KMS-11 (cell line): Measurements from ENCODE around the gene SALL1.

Experiments
- H2AFZ ChIP-seq: fragments of 200-600 bp; sonication (generic); 2 replicates; pipeline ENCODE4 v1.6.1; 2016; ENCODE audit warnings: antibody characterized with exemption, mixed run types, low read depth
- H3K27ac ChIP-seq: fragments of 200-600 bp; sonication (generic); 2 replicates; pipeline ENCODE4 v1.6.1; 2016; ENCODE audit warnings: mild to moderate bottlenecking, mixed run types
- H3K27me3 ChIP-seq: fragments of 200-600 bp; sonication (generic); 2 replicates; pipeline ENCODE4 v1.6.1; 2017; ENCODE audit warnings: mild to moderate bottlenecking, low read depth, mixed run types, moderate library complexity; ENCODE audit not compliant: insufficient read depth
- H3K36me3 ChIP-seq: fragments of 200-600 bp; sonication (generic); 2 replicates; pipeline ENCODE4 v1.6.1; 2017; ENCODE audit warnings: mild to moderate bottlenecking, mixed run types; ENCODE audit not compliant: insufficient read depth
- H3K4me1 ChIP-seq: fragments of 200-600 bp; sonication (generic); 2 replicates; pipeline ENCODE4 v1.6.1; 2016; ENCODE audit warnings: mild to moderate bottlenecking, low read depth, mixed run types; ENCODE audit not compliant: poor library complexity, severe bottlenecking
- H3K4me2 ChIP-seq: fragments of 200-600 bp; sonication (generic); 2 replicates; pipeline ENCODE4 v1.7.0; 2016; ENCODE audit warnings: mild to moderate bottlenecking, mixed run types
- H3K4me3 ChIP-seq: fragments of 200-600 bp; sonication (generic); IDR thresholded peaks from 2 replicates; pipeline ENCODE4 v1.6.1; 2017; ENCODE audit warnings: low read depth, low read length, mixed read lengths; ENCODE audit not compliant: insufficient read depth
- H3K79me2 ChIP-seq: fragments of 200-600 bp; sonication (generic); 2 replicates; pipeline ENCODE4 v1.6.1; 2016; ENCODE audit warnings: low read depth, mixed run types; ENCODE audit not compliant: insufficient read depth
- H3K9ac ChIP-seq: fragments of 200-600 bp; sonication (generic); 2 replicates; pipeline ENCODE4 v1.6.1; 2016; ENCODE audit warnings: mild to moderate bottlenecking, mixed run types
- H4K20me1 ChIP-seq: fragments of 200-600 bp; sonication (generic); 2 replicates; pipeline ENCODE4 v1.6.1; 2016; ENCODE audit warnings: mild to moderate bottlenecking, mixed run types; ENCODE audit not compliant: insufficient read depth
- CTCF ChIP-seq: fragments of 200-600 bp; sonication (generic); conservative IDR thresholded peaks from 2 replicates; pipeline ENCODE4 v1.6.1; 2017; ENCODE audit warnings: low read depth, mild to moderate bottlenecking, antibody characterized with exemption, low read length, moderate library complexity, mixed read lengths

SALL1 gene

DNA sequence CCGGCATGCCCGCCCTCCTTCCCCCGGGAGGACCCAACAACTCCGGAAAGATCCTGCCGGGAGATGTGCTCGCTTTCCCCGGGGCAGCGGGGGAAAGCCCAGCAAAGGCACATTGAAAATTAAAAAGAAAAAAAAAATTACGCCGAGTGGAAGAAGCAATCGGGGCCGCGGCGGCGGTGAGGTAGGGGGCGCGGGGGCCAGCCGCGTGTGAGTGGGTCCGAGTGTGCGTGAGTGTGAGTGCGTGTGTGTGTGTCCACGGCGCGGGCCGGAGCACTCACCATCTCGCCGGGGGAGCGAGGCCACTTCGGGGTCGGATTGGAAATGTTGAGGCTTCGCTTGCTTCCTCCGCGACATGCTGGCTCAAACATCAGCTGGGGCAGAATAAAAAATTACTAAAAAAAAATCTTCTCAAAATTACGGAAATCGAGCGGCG lies at the start of gene SALL1:
TSS of gene SALL1 (minus strand) at position 383 of the 433 bp plus-strand sequence. CDS start at position 354, 29 bp downstream.
- Histone ChIP-seq H4K20me1 (no peaks in the 10 kb centered on the region), H3K27ac (no peak within 1 kb of the TSS), H3K79me2 (no peaks in the 10 kb centered on the region), H3K4me1 (no peaks in the 10 kb centered on the region), H2AFZ (no peak within 1 kb of the TSS), H3K27me3 (no peaks in the 10 kb centered on the region), H3K4me3 (no peak within 1 kb of the TSS), H3K9ac (no peak within 1 kb of the TSS), H3K36me3 (no peaks in the 10 kb centered on the region), H3K4me2 (no peak within 1 kb of the TSS)
- TF ChIP-seq CTCF, result no peak

DNA sequence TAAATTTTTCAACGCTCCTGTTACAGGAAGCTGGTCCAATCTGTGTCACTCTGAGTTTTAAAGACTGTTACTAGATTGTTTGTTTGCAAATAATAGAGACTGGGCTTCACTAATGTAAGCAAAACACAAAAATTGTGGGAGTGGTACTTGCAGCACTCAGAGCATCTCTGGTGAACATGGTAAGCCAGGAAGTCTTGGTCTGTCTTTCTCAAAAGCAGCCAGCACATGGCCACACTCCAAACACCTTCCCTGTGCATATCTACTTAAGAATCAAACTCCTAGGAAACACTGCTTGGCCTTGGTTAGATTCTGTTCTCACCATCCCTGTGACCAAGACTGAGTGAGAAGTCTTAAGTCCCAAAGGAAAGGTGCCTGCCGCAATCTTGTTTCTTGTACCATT lies 49.7 kb upstream of the SALL1 start:
- Histone ChIP-seq H3K9ac (no peak overlapping the region), H3K4me3 (no peak overlapping the region), H3K4me1 (no peaks in the 10 kb centered on the region), H3K36me3 (no peaks in the 10 kb centered on the region), H3K27me3 (no peaks in the 10 kb centered on the region), H2AFZ (no peak overlapping the region), H3K4me2 (no peak overlapping the region), H3K27ac (no peak overlapping the region), H4K20me1 (no peaks in the 10 kb centered on the region), H3K79me2 (no peaks in the 10 kb centered on the region)
- TF ChIP-seq CTCF, result no peak

GRCh38 chr16:51197953-51198748 lies 47.1 kb upstream of the SALL1 start:
- TF ChIP-seq CTCF, result no peak
- H3K36me3 ChIP-seq, result no peaks in the 10 kb centered on the region
- no peak overlapping the region for H3K4me2 ChIP-seq
- H3K79me2 ChIP-seq, result no peaks in the 10 kb centered on the region
- no peak overlapping the region for H3K4me3 ChIP-seq
- H4K20me1 ChIP-seq, result no peaks in the 10 kb centered on the region
- no peaks in the 10 kb centered on the region for H3K4me1 ChIP-seq
- H3K27ac ChIP-seq, result no peak overlapping the region
- no peaks in the 10 kb centered on the region for H3K27me3 ChIP-seq
- no peak overlapping the region for H2AFZ ChIP-seq
- H3K9ac ChIP-seq, result no peak overlapping the region

- Histone ChIP-seq H3K4me1 (no peaks in the 10 kb centered on the region), H3K4me2 (no peak overlapping the region), H3K27me3 (no peaks in the 10 kb centered on the region), H4K20me1 (no peaks in the 10 kb centered on the region), H3K9ac (no peak overlapping the region), H3K27ac (no peak overlapping the region), H3K36me3 (no peaks in the 10 kb centered on the region), H3K79me2 (no peaks in the 10 kb centered on the region), H2AFZ (no peak overlapping the region), H3K4me3 (no peak overlapping the region)
- TF ChIP-seq CTCF, result no peak
Observed at GRCh38 chr16:51193879-51194278, 42.8 kb upstream of the SALL1 start.
